ENCODE results near the gene COA4.

GRCh38 chr11:73902303-73902702, 25.7 kb upstream of the COA4 start:
- TF ChIP-seq POLR2A (IDR thresholded peaks at IDR 0.05) (no peak), POLR2AphosphoS5 (IDR thresholded peaks at IDR 0.05) (no peak), CTCF (IDR thresholded peaks at IDR 0.05) (no peak)

Measured in prostate gland (tissue), 2 donors.